H1 (cell line): ENCODE results near the gene PCDHB16. TPM values are rescaled to one million over a fixed set of nuclear protein-coding genes. Genes with fewer than 3 reads are reported as not detected.
"Not testable (repeated sequence)": the region's sequence is repeated elsewhere in the genome, so short reads cannot be mapped to it uniquely, and the experiment has no call there.

Source experiments
- CTCF ChIA-PET: fragments of 300-600 bp; sonication (Branson Sonifier 250); formaldehyde crosslinking; loops from one replicate; lab custom pipeline; 2021; ENCODE audit not compliant: partially characterized antibody; lab: Charles Lee
- POLR2A ChIA-PET: fragments of 300-600 bp; sonication (Branson Sonifier 250); formaldehyde crosslinking; loops from one replicate; lab custom pipeline; 2021; ENCODE audit warnings: inconsistent platforms; ENCODE audit not compliant: partially characterized antibody; lab: Charles Lee
- DNase-seq, 2 experiments: peaks; one replicate each; pipeline versions ENCODE4 v3.0.0 to v3.0.0-alpha.2; 2010 to 2022; ENCODE audit warnings: low spot score in 2 of 2, low read depth in 1 of 2, mixed read lengths in 1 of 2
- FAIRE-seq: peaks from 2 replicates; lab custom pipeline; 2011; peaks lifted over from hg19 to GRCh38; lab: Jason Lieb, UNC
- H2AFZ ChIP-seq: 2 replicates; pipeline ENCODE4 v1.8.1; 2012; ENCODE audit warnings: low read length, inconsistent platforms
- H2AK5ac ChIP-seq: 2 replicates; pipeline ENCODE4 v1.6.1; 2013; ENCODE audit warnings: low read depth, low read length
- H2BK120ac ChIP-seq: replicated peaks from 2 replicates; pipeline ENCODE3; 2013; ENCODE audit warnings: low read depth, low read length, inconsistent platforms
- H2BK12ac ChIP-seq: 2 replicates; pipeline ENCODE4 v1.6.1; 2013; ENCODE audit warnings: low read depth, low read length
- H2BK15ac ChIP-seq: 2 replicates; pipeline ENCODE4 v1.6.1; 2013; ENCODE audit warnings: low read length
- H2BK20ac ChIP-seq: 2 replicates; pipeline ENCODE4 v1.6.1; 2013; ENCODE audit warnings: low read length
- H2BK5ac ChIP-seq: 2 replicates; pipeline ENCODE4 v1.6.1; 2013; ENCODE audit warnings: low read depth, low read length
- H3K14ac ChIP-seq: 2 replicates; pipeline ENCODE4 v1.6.1; 2013; ENCODE audit warnings: inconsistent platforms; ENCODE audit not compliant: insufficient read length
- H3K18ac ChIP-seq: 2 replicates; pipeline ENCODE4 v1.6.1; 2013; ENCODE audit warnings: low read length; ENCODE audit errors: extremely low read depth
- H3K23ac ChIP-seq: 2 replicates; pipeline ENCODE4 v1.6.1; 2013; ENCODE audit warnings: inconsistent platforms; ENCODE audit not compliant: insufficient read length
- H3K23me2 ChIP-seq: 2 replicates; pipeline ENCODE4 v1.6.1; 2013; ENCODE audit warnings: low read depth, low read length
- H3K27ac ChIP-seq: 2 replicates; pipeline ENCODE4 v1.6.1; 2011; ENCODE audit warnings: low read depth, low read length, inconsistent platforms
- H3K27me3 ChIP-seq, 4 experiments: replicated peaks in 1 of 4; 1 replicate in 1 of 4; 2 replicates in 3 of 4; pipeline versions ENCODE4 v1.6.1 to v1.8.1; 2011 to 2013; ENCODE audit warnings: low read length in 3 of 4, mild to moderate bottlenecking in 3 of 4, inconsistent platforms in 2 of 4, mixed read lengths in 2 of 4, moderate library complexity in 1 of 4; ENCODE audit not compliant: control insufficient read depth in 3 of 4, insufficient read depth in 3 of 4; ENCODE audit errors: extremely low read depth in 1 of 4
- H3K36me3 ChIP-seq, 4 experiments: 2 replicates each; pipeline versions ENCODE4 v1.6.1 to v1.8.1; 2011 to 2013; ENCODE audit warnings: mild to moderate bottlenecking in 4 of 4, low read length in 3 of 4, moderate library complexity in 2 of 4, control low read depth in 1 of 4, inconsistent platforms in 1 of 4; ENCODE audit not compliant: insufficient read depth in 4 of 4, control insufficient read depth in 2 of 4
- H3K4ac ChIP-seq: replicated peaks from 2 replicates; pipeline ENCODE3; 2013; ENCODE audit warnings: low read length, low read depth, mixed read lengths, inconsistent platforms; ENCODE audit not compliant: insufficient read length
- H3K4me1 ChIP-seq, 4 experiments: replicated peaks in 1 of 4; 1 replicate in 1 of 4; 2 replicates in 3 of 4; pipeline versions ENCODE4 v1.6.1 to v1.8.1; 2011 to 2013; ENCODE audit warnings: low read length in 3 of 4, inconsistent platforms in 2 of 4, mixed read lengths in 1 of 4; ENCODE audit not compliant: insufficient read depth in 4 of 4, control insufficient read depth in 3 of 4
- H3K4me2 ChIP-seq, 2 experiments: 2 replicates each; pipeline versions ENCODE4 v1.6.1 to v1.8.1; 2011 to 2013; ENCODE audit warnings: low read depth in 2 of 2, low read length in 2 of 2, control low read depth in 1 of 2, inconsistent platforms in 1 of 2, mild to moderate bottlenecking in 1 of 2; ENCODE audit not compliant: insufficient read depth in 1 of 2
- H3K4me3 ChIP-seq, 4 experiments: fragments of 200-600, 300-600 bp in 1 of 4; sonication (generic), shearing (Covaris generic), sonication (Bioruptor Twin) in 1 of 4; 2 replicates each; pipeline versions ENCODE4 v1.5.1 to v1.8.1; 2011 to 2016; ENCODE audit warnings: low read length in 4 of 4, low read depth in 3 of 4, control low read depth in 2 of 4, inconsistent platforms in 2 of 4, mild to moderate bottlenecking in 2 of 4, mixed read lengths in 1 of 4, moderate library complexity in 1 of 4; ENCODE audit not compliant: insufficient read depth in 2 of 4; ENCODE audit errors: extremely low read depth in 1 of 4
- H3K56ac ChIP-seq: replicated peaks from 2 replicates; pipeline ENCODE3; 2013; ENCODE audit warnings: low read depth, mild to moderate bottlenecking, mixed read lengths, low read length, inconsistent platforms; ENCODE audit not compliant: insufficient read length
- H3K79me1 ChIP-seq: 2 replicates; pipeline ENCODE4 v1.6.1; 2013; ENCODE audit warnings: low read depth, low read length, control low read depth
- H3K79me2 ChIP-seq, 2 experiments: 2 replicates each; pipeline versions ENCODE4 v1.6.1 to v1.8.1; 2012 to 2013; ENCODE audit warnings: low read length in 2 of 2, mild to moderate bottlenecking in 2 of 2, inconsistent platforms in 1 of 2; ENCODE audit not compliant: insufficient read depth in 2 of 2, control insufficient read depth in 1 of 2
- H3K9ac ChIP-seq, 4 experiments: replicated peaks in 1 of 4; 1 replicate in 1 of 4; 2 replicates in 3 of 4; pipeline versions ENCODE4 v1.6.1 to v1.8.1; 2011 to 2013; ENCODE audit warnings: low read depth in 3 of 4, low read length in 3 of 4, control low read depth in 2 of 4, mild to moderate bottlenecking in 2 of 4, moderate library complexity in 2 of 4, inconsistent platforms in 1 of 4; ENCODE audit errors: extremely low read depth in 1 of 4
- H3K9me3 ChIP-seq, 2 experiments: 2 replicates each; pipeline versions ENCODE4 v1.6.1 to v1.8.1; 2012 to 2013; ENCODE audit warnings: mild to moderate bottlenecking in 2 of 2, moderate library complexity in 2 of 2, control low read depth in 1 of 2, inconsistent platforms in 1 of 2, low read depth in 1 of 2, low read length in 1 of 2, mixed read lengths in 1 of 2; ENCODE audit not compliant: insufficient read depth in 2 of 2
- H4K20me1 ChIP-seq, 2 experiments: replicated peaks in 1 of 2; 2 replicates each; pipeline versions ENCODE3 to v1.8.1; 2011 to 2013; ENCODE audit warnings: inconsistent platforms in 2 of 2, low read length in 2 of 2, mild to moderate bottlenecking in 1 of 2; ENCODE audit not compliant: insufficient read depth in 2 of 2, control insufficient read depth in 1 of 2
- H4K5ac ChIP-seq: 2 replicates; pipeline ENCODE4 v1.6.1; 2013; ENCODE audit warnings: low read length, low read depth, mixed read lengths, inconsistent platforms; ENCODE audit not compliant: insufficient read length
- H4K8ac ChIP-seq: 2 replicates; pipeline ENCODE4 v1.8.0; 2013; ENCODE audit warnings: mild to moderate bottlenecking, moderate library complexity, low read length, inconsistent platforms; ENCODE audit not compliant: insufficient read depth; ENCODE audit errors: extremely low read depth
- H4K91ac ChIP-seq: replicated peaks from 2 replicates; pipeline ENCODE3; 2013; ENCODE audit warnings: low read length, mixed read lengths, inconsistent platforms; ENCODE audit not compliant: insufficient read length
- GTF2F1 ChIP-seq: IDR thresholded peaks from 2 replicates; pipeline ENCODE4 v1.6.1; 2012; ENCODE audit warnings: low read depth, low read length, improper control_type of control experiment, borderline replicate concordance
- NRF1 ChIP-seq: IDR thresholded peaks from 2 replicates; pipeline ENCODE4 v1.6.1; 2011; ENCODE audit warnings: mild to moderate bottlenecking, low read depth, low read length, improper control_type of control experiment
- SP1 ChIP-seq: IDR thresholded peaks from 2 replicates; pipeline ENCODE4 v1.6.1; 2011; ENCODE audit warnings: low read depth, low read length
- TAF7 ChIP-seq: optimal IDR thresholded peaks from 2 replicates; pipeline ENCODE3; 2011; ENCODE audit warnings: low read depth, mild to moderate bottlenecking, inconsistent platforms, low read length, moderate library complexity, borderline replicate concordance
- TCF12 ChIP-seq: IDR thresholded peaks from 2 replicates; pipeline ENCODE4 v1.6.1; 2011; ENCODE audit warnings: low read depth, mild to moderate bottlenecking, low read length
- WGBS, 2 experiments: shearing (Covaris generic) in 1 of 2; methylation state at CpG; one replicate each; pipeline versions ENCODE4 v1.1.6 to v1.1.7; 2013 to 2015; ENCODE audit warnings: low lambda C conversion rate in 2 of 2, mixed read lengths in 2 of 2, inconsistent platforms in 1 of 2, low coverage in 1 of 2, missing lambda C conversion rate in 1 of 2; ENCODE audit not compliant: insufficient replicate concordance in 2 of 2, insufficient coverage in 1 of 2, insufficient read length in 1 of 2; ENCODE audit errors: extremely low coverage in 1 of 2, missing lambda C conversion rate in 1 of 2; 5-methylcytosine and 5-hydroxymethylcytosine counted together
- polyA plus RNA-seq, 7 experiments: library from polyadenylated mRNA; depleted of rRNA in 3 of 7; stranded (reverse) in 5 of 7; unstranded in 2 of 7; fragments of >200 nt in 5 of 7; fragments of 200-250 nt in 2 of 7; gene quantifications; 1 replicate in 5 of 7; 2 replicates in 1 of 7; 4 replicates in 1 of 7; pipeline versions ENCODE4 v1.2.1 to v1.2.3, GENCODE V29; 2011 to 2013; ENCODE audit warnings: missing spikeins in 2 of 7, mixed read lengths in 2 of 7
- total RNA-seq: library from RNA; stranded (reverse); fragmentation: NEBNext Ultra II Directional; extraction: Animal tissue kit (Norgen Biotek cat#: 25700); gene quantifications from 2 replicates; pipeline ENCODE4 v1.2.1, GENCODE V29; 2021
- TF ChIP-seq, protein P1 (sequence below), 3 experiments: IDR thresholded peaks; 1 replicate in 2 of 3; 2 replicates in 1 of 3; pipeline versions ENCODE4 v1.5.1 to v1.6.1; 2011; ENCODE audit warnings: low read length in 3 of 3, mild to moderate bottlenecking in 3 of 3, inconsistent platforms in 2 of 3, low read depth in 1 of 3, moderate library complexity in 1 of 3; ENCODE audit not compliant: insufficient read depth in 1 of 3; ENCODE audit errors: control extremely low read depth in 1 of 3

Gene PCDHB16
- total and polyA plus RNA-seq, 2 of the 8 experiments (the other 6 are each of a cell fraction or from before 2014, with no cell fraction given): 2.2 to 5.2 TPM

DNA sequence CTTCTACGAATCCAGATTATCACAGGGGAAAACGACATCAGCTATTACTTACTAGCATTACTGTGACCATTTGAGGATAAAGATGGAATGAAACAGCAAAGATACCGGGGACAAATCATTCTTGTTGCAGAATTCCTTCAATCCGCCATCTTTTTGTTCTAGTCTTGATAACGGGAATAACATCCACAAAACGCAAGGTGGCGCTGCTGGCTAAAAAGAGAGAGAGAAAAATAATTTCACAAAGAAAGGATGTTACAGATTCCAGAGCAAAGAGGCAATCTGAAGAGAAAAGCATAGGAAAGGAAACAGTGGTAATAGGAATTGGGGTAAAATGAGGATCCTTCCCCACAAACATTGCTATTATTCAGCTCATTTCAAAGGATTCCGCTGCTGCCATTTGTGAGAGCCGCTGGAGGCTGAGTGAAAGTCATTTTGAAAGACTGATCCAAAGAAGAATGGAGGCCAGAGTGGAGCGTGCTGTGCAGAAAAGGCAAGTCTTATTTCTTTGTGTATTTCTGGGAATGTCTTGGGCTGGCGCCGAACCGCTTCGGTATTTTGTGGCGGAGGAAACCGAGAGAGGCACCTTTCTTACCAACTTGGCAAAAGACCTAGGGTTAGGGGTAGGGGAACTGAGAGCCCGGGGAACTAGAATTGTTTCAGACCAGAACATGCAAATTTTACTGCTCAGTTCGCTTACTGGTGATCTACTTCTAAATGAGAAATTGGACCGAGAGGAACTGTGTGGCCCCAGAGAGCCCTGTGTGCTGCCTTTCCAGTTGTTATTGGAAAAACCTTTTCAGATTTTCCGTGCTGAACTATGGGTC lies 9.6 kb upstream of the PCDHB16 start, which contains the start of gene PCDHB7 (continued):
- TF ChIP-seq, protein P1, sequence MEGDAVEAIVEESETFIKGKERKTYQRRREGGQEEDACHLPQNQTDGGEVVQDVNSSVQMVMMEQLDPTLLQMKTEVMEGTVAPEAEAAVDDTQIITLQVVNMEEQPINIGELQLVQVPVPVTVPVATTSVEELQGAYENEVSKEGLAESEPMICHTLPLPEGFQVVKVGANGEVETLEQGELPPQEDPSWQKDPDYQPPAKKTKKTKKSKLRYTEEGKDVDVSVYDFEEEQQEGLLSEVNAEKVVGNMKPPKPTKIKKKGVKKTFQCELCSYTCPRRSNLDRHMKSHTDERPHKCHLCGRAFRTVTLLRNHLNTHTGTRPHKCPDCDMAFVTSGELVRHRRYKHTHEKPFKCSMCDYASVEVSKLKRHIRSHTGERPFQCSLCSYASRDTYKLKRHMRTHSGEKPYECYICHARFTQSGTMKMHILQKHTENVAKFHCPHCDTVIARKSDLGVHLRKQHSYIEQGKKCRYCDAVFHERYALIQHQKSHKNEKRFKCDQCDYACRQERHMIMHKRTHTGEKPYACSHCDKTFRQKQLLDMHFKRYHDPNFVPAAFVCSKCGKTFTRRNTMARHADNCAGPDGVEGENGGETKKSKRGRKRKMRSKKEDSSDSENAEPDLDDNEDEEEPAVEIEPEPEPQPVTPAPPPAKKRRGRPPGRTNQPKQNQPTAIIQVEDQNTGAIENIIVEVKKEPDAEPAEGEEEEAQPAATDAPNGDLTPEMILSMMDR (IDR thresholded peaks at IDR 0.05; ENCODE audit: control extremely low read depth in 1 of 3, insufficient read depth in 1 of 3, low read depth in 1 of 3, low read length in 3 of 3): peak in 2 of 3 experiments; percentile 60 to 70; a peak in 3 of 4 replicates
- TF ChIP-seq TCF12 (no peak), TAF7 (no peak), GTF2F1 (no peak), SP1 (no peak), NRF1 (no peak)

- H3K4me3 ChIP-seq, H3K56ac ChIP-seq, H2AK5ac ChIP-seq, H2BK20ac ChIP-seq, H3K18ac ChIP-seq, H3K27ac ChIP-seq, H4K5ac ChIP-seq, FAIRE-seq, H3K9ac ChIP-seq, H3K23me2 ChIP-seq, H3K36me3 ChIP-seq, DNase-seq, H2BK15ac ChIP-seq, H2BK120ac ChIP-seq, H4K91ac ChIP-seq, H2BK5ac ChIP-seq, H3K79me1 ChIP-seq, H3K23ac ChIP-seq, H4K8ac ChIP-seq, H3K4me1 ChIP-seq, H3K79me2 ChIP-seq, H2BK12ac ChIP-seq, POLR2A ChIA-PET, H3K14ac ChIP-seq, H2AFZ ChIP-seq, H3K4me2 ChIP-seq, H3K27me3 ChIP-seq, H4K20me1 ChIP-seq, H3K4ac ChIP-seq: not testable (repeated sequence)
- H3K9me3 ChIP-seq: peaks cover 0 to 15% of the 10 kb centered on the region in 2 experiments; a peak in 1 of 4 replicates
- 96% methylated on average over 51 of the region's 79 CpGs; no CpG with 5 or more reads in 1 of the 2 experiments for WGBS, 2 experiments
- CTCF ChIA-PET: interaction anchor here (1.4 kb wide), 1 partner anchor 52 kb away, joined by 3 read pairs; no protein-coding TSS in a partner anchor
Measured at GRCh38 chr5:141174291-141175104, 7.7 kb upstream of the PCDHB16 start.
